Stimulated activated naive CD8-positive, alpha-beta T cell treated with anti-CD3 and anti-CD28 coated beads, Interleukin-15, amount 100 ng/mL, for 72 hours (primary cell): Measurements from ENCODE around the gene STXBP5.
A peak's percentile ranks its signal among the peaks of the same experiment; 100 is the strongest.

Experiments
- ATAC-seq: fragments of 150-1000 bp; cut with Tn5 transposase; 2 replicates; pipeline ENCODE4 v1.10.0; 2021; ENCODE audit warnings: mild to moderate bottlenecking, moderate library complexity
- DNase-seq, 2 donors: peaks; one replicate each; pipeline ENCODE4 v3.0.0; 2021 to 2022
- H3K27ac Mint-ChIP-seq, 2 donors: one replicate each; pipeline ENCODE4 v1.8.0; 2022; ENCODE audit warnings: mild to moderate bottlenecking in 2 of 2, mixed read lengths in 2 of 2, moderate library complexity in 2 of 2
- H3K27me3 Mint-ChIP-seq: one replicate; pipeline ENCODE4 v1.8.0; 2022; ENCODE audit warnings: mixed read lengths
- H3K4me1 Mint-ChIP-seq: one replicate; pipeline ENCODE4 v1.8.0; 2022; ENCODE audit warnings: mild to moderate bottlenecking, mixed read lengths
- H3K4me3 Mint-ChIP-seq, 2 donors: one replicate each; pipeline ENCODE4 v1.8.0; 2022; ENCODE audit warnings: mild to moderate bottlenecking in 2 of 2, mixed read lengths in 2 of 2, moderate library complexity in 1 of 2
- H3K9me3 Mint-ChIP-seq, 2 donors: one replicate each; pipeline ENCODE4 v1.8.0; 2022; ENCODE audit warnings: mixed read lengths in 2 of 2

STXBP5 gene

DNA sequence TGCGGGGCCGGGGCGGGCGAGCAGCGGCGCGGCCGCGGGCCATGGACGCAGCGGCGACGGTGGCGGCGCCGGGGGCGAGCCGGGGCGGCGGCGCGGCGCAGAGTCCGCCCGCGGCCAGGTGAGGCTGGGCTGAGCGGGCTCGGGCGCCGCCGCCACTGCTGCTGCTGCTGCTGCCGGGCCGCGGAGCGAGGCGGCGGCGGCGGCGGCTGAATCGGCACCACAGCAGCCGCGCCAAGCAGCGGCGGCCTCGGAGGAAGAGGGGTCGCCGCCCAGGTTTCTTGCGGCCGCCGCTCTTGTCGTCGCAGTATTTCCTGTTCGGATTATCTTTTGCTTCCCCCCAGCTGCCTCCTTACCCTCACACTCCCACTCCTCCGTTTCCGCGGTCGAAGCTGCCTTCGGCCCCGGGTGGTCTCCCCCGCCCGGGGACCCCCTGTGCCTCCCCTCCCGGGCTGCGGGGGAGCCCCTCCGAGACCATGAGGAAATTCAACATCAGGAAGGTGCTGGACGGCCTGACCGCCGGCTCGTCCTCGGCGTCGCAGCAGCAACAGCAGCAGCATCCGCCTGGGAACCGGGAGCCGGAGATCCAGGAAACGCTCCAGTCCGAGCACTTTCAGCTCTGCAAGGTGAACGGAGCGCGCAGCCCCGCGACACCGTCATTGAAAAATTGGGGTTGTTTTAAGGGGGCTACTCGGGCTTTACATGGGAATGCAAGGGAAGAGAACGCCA, at the start of gene STXBP5:
Gene STXBP5, plus strand, starts transcription at position 358 of the 726 bp plus-strand sequence. Its CDS starts 116 bp downstream, at position 474.
- peak within 1 kb of the TSS; percentile 99 to 100 for H3K27ac Mint-ChIP-seq
- H3K27me3 Mint-ChIP-seq: no peaks in the 10 kb centered on the region
- ATAC-seq (peak; percentile 38), DNase-seq (peak; percentile 42 to 43)
- H3K4me1 Mint-ChIP-seq: peaks cover 27% of the 10 kb centered on the region
- peak within 1 kb of the TSS; percentile 93 to 97 for H3K4me3 Mint-ChIP-seq
- H3K9me3 Mint-ChIP-seq: no peaks in the 10 kb centered on the region

DNA sequence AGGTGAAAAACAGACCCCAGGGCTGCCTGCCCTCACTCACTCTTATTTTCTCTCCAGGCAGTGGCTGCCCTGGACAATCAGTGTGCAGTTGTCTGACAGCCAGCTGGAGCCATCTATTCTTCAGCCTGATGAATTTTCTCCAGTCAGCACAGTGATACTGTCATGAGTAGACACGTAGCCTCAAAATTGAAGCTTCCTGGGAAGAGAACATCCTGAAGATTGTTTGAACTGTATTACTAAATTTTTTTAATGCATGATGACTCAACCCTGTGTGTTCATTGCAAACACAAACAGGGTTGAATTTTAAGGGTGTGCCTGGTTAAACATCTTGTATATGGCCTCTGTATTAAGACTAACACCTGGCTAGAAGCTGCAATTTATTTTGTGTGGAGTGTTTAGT, 49.8 kb upstream of the STXBP5 start:
- H3K27ac Mint-ChIP-seq: no peak overlapping the region
- no peak for DNase-seq
- H3K4me1 Mint-ChIP-seq: no peaks in the 10 kb centered on the region
- H3K27me3 Mint-ChIP-seq: peaks cover 13% of the 10 kb centered on the region
- no peak overlapping the region for H3K4me3 Mint-ChIP-seq
- no peak for ATAC-seq
- H3K9me3 Mint-ChIP-seq: peaks cover 0 to 11% of the 10 kb centered on the region in 2 donors

DNA sequence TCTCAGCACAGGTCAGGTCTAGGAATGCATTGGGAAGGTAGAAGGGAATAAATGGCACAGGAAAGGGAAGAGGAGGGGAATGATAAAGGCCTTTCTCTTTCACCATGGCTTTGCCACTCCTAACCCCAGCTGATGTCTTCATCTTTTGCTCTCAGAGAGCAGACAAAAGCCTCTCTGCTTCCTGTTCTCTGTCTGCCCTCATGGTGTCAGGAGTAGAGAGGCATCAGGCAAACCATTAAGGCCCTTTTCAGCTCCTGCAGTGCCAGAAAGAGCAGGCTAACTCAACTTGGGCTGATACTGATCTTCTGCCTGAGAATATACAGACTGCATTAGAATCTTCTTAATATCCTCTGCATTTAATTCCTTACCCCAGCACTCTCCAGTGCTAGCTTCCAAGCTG, 48.0 kb upstream of the STXBP5 start:
- peaks cover 13% of the 10 kb centered on the region for H3K27me3 Mint-ChIP-seq
- H3K9me3 Mint-ChIP-seq: peaks cover 0 to 11% of the 10 kb centered on the region in 2 donors
- H3K27ac Mint-ChIP-seq: no peak overlapping the region
- DNase-seq (no peak), ATAC-seq (no peak)
- H3K4me3 Mint-ChIP-seq: no peak overlapping the region
- H3K4me1 Mint-ChIP-seq: no peaks in the 10 kb centered on the region

DNA sequence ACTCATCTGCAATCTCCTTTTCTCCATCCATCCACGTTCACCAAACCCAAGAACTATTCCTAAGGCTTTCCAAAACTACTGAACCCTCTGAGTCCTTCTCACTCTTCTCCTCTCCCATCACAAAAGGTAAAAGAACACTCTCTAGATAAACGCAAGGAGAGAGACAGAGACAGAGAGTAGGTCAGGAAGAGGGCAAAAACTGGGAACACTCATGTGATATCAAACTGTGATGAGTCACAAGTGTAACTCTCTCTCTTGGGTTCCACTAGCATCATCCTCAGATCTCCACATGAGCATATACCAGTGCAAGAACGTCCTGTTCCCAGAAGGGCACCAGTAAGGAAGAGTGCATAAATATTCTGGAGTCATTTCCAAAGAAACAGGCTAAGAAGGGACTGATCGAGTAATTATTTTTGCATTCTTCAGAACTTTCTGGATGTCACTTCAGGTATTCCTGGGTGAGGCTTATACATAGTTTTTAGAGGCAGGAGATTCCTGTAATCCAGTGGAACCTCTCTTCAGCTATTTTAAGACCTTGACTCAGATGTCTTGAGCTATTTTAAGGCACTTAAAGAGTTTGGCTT, 47.3 kb upstream of the STXBP5 start:
- DNase-seq: no peak
- H3K4me1 Mint-ChIP-seq: no peaks in the 10 kb centered on the region
- peaks cover 13% of the 10 kb centered on the region for H3K27me3 Mint-ChIP-seq
- peaks cover 0 to 11% of the 10 kb centered on the region in 2 donors for H3K9me3 Mint-ChIP-seq
- H3K4me3 Mint-ChIP-seq: no peak overlapping the region
- H3K27ac Mint-ChIP-seq: no peak overlapping the region
- no peak for ATAC-seq

DNA sequence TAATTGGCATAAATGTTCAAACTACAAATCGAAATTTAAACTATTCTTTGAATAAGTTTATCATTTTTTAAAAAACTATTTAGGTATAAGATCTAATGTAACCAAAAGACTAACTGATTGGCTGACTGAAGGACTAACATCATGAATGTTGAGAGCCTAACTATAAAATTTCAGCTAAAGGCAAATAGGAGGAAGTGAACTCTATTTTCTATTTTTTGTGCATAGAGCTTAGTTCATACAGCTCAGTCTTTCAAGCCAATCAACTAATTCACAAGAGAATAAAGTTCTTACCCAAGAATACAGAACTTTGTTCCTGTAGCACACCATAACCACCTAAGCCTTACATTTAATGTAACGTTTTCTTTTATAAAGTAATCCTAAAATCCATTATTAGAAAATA, 46.3 kb upstream of the STXBP5 start:
- no peak overlapping the region for H3K4me3 Mint-ChIP-seq
- no peaks in the 10 kb centered on the region for H3K4me1 Mint-ChIP-seq
- DNase-seq (no peak), ATAC-seq (no peak)
- no peak overlapping the region for H3K27ac Mint-ChIP-seq
- H3K9me3 Mint-ChIP-seq: peaks cover 0 to 3% of the 10 kb centered on the region in 2 donors
- H3K27me3 Mint-ChIP-seq: peaks cover 12% of the 10 kb centered on the region

DNA sequence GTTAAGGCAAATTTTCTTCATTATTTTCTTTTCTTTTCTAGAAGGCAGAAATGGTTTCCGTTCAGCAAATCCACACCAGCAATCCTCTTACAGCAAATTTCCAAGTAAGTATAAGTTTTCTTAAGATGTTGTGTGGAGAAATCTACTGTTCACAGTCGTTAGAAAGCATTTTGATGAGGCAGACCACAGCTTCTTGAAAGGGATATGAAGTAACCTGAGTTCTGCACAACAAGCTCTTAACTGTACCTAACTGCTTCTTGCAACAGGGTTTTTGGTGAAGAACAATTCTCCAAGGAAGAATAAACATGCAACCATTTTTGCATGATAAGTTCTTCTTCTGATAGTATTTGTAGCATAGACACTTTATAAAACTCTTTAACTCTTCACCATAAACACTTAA, 45.3 kb upstream of the STXBP5 start:
- no peaks in the 10 kb centered on the region for H3K4me1 Mint-ChIP-seq
- no peaks in the 10 kb centered on the region for H3K9me3 Mint-ChIP-seq
- H3K4me3 Mint-ChIP-seq: no peak overlapping the region

DNA sequence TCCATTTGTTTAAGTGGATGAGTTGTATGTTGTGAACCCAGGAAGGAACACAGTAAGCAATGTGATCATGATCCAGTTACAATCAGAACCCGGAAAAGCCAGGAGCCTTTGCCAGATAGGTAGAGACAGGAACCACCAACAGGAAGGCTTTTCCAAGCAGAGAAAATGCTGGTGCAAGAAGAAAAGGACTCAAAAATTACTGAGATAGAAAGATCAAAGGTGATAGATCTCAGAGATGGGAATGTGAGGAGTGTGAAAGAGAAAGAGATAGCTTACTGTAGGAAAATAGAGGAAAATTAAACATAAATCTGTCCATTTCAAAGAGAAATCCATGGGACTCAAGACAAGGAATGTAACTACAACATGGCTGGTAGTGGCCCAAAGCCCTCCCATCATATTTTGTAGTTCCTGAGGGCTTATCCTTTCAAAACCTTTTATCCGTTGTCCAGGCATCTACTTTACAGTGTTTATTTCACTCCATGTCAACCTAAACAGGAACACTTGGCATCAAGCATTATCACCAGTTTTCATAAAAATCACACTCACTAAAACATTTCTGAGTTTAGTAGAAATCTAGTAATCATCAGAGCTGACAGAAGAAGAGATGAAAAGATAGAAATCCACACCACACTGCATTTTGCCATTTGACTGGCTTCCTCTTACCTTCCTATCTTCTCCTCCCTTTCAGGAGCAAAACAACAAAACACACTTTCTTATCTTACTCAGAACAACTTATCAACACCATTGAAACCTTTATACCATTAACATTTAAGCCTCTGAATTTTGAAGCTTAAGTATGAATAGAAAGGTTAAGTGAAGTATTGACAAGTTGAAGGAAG, 44.5 kb upstream of the STXBP5 start:
- H3K4me3 Mint-ChIP-seq: no peak overlapping the region
- DNase-seq (no peak), ATAC-seq (no peak)
- H3K4me1 Mint-ChIP-seq: no peaks in the 10 kb centered on the region
- peaks cover 5% of the 10 kb centered on the region for H3K27me3 Mint-ChIP-seq
- no peak overlapping the region for H3K27ac Mint-ChIP-seq
- H3K9me3 Mint-ChIP-seq: no peaks in the 10 kb centered on the region

More for the DNA sequence above, 45.3 kb upstream of the STXBP5 start:
- H3K27ac Mint-ChIP-seq: no peak overlapping the region
- no peak for ATAC-seq
- peaks cover 5% of the 10 kb centered on the region for H3K27me3 Mint-ChIP-seq
- DNase-seq: no peak

DNA sequence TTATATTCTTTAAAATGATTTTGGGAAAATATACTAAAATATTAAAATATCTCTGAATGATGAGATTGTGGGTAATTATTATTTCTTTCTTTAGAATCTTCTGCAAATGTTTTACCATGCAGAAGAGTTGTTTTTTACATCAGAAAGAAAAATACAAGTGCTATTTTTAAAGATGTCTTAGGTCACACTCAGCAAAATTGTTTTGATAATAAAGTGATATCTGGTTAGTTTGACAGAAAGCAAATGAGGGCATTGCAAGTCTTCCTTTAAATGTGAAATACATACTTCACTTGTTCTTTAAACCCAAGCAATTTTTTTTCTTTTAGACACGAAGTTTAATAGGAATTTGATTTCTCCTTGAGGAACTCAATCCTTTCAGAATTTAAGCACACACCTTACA, 43.6 kb upstream of the STXBP5 start:
- Mint-ChIP-seq H3K4me1 (no peaks in the 10 kb centered on the region), H3K27me3 (peaks cover 5% of the 10 kb centered on the region), H3K4me3 (no peak overlapping the region), H3K9me3 (no peaks in the 10 kb centered on the region), H3K27ac (no peak overlapping the region)
- ATAC-seq: no peak
- DNase-seq: no peak

DNA sequence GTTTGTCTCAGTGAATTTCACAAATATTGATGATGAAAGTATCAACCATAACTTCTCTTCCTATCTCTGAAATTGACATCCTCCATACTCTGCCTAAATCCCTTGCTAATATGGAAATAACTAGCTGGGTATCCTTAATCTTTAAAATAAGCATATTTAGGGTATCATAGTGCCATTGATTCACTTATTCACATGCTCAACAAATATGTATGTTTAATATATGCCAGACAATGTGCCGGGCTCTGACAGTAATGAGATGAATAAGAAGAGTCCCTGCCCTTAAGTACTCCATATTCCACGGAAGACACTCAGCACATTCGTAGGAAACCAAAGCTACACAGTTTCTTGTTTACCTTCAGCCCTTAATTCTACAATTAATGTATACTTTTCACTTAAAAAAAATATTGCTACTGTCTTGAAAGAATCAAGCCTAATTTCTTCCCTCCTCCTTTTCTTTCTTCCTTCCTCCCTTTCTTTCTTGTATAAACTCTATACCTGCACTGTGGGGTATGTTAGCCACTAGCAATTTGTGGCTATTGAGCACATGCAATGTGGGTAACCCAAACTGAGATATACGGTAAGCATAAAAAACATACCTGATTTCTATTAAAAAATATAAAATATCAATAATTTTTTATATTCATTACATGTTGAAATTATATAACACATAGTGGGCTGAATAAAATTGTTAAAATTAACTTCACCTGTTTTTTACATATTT, 42.8 kb upstream of the STXBP5 start:
- ATAC-seq: no peak
- no peaks in the 10 kb centered on the region for H3K9me3 Mint-ChIP-seq
- peaks cover 2% of the 10 kb centered on the region for H3K4me1 Mint-ChIP-seq
- no peaks in the 10 kb centered on the region for H3K27me3 Mint-ChIP-seq
- no peak overlapping the region for H3K4me3 Mint-ChIP-seq
- no peak for DNase-seq
- no peak overlapping the region for H3K27ac Mint-ChIP-seq

DNA sequence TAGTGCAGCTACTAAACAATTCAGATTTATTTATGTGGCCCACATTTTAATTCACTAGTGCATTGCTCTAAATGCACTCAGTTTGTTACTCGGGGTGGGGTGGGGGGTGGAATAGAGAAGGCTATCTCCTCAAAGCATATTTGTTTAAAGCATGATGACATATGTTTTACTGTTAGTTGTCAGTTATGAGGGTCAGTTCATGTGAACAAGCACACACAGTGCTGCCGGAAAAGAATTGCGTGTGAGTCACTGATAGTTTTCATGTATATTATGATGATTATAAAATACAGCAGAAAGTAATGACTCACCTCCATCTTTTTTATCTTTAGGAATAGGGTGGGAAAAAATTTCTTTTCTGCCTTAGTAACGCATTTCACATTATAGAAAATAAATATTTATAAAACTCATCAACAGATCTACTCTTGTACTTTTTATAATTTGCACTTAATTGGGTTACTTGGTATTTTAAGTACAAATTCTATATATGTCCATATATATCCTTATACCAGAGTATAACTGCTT, 42.2 kb upstream of the STXBP5 start:
- Mint-ChIP-seq H3K27me3 (no peaks in the 10 kb centered on the region), H3K4me3 (no peak overlapping the region), H3K4me1 (peaks cover 7% of the 10 kb centered on the region), H3K27ac (no peak overlapping the region), H3K9me3 (no peaks in the 10 kb centered on the region)
- DNase-seq: no peak
- no peak for ATAC-seq

DNA sequence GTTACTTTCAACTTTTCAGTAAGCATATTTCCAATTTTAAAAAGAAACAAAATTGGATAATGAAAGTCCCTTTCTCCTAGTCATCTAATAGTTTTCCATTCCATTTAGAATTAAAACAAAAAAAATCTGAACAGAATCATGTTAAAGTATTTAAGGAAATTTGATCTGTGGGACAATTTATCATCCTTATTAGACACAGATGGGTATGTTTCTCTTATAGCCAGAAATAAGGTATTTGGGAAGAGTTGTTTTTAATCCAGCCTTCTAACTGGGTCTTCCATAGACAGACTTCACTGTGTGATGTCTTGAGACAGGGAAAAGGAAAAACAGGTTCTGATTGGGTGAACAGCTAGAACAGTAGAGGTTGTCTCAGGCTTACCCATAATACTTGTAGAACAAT, 39.5 kb upstream of the STXBP5 start:
- Mint-ChIP-seq H3K27ac (no peak overlapping the region), H3K9me3 (no peaks in the 10 kb centered on the region), H3K27me3 (no peaks in the 10 kb centered on the region), H3K4me1 (peaks cover 7% of the 10 kb centered on the region), H3K4me3 (no peak overlapping the region)
- DNase-seq (no peak), ATAC-seq (no peak)

DNA sequence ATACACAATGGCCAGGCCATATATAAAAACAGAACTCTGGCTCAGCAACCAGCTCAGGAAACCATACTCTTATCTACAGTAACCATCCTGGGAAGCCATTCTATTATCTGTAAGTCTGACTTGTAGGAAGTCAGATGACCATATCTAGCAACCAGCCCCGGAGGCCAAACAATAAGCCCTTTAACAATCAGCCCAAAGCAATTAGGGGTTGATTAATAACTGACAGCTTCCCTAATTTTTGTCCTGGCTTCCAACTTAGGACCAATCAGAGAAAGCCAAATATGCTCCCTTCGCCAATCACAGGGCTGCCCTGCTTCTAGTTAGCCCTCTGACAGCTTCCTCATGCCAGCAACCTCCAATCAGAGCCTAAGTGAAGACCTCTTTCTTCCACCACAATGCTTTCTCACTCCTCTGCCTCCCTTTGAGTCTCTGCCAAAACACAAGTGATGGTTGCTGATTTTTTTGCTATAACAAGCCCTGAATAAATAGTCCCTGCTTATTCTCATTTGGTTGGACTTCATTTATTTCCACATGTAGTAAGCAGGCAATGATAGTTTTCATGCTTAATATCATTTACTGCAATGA, 37.8 kb upstream of the STXBP5 start:
- Mint-ChIP-seq H3K4me3 (no peak overlapping the region), H3K27me3 (no peaks in the 10 kb centered on the region), H3K9me3 (no peaks in the 10 kb centered on the region), H3K4me1 (peaks cover 7% of the 10 kb centered on the region), H3K27ac (no peak overlapping the region)
- ATAC-seq (no peak), DNase-seq (no peak)

DNA sequence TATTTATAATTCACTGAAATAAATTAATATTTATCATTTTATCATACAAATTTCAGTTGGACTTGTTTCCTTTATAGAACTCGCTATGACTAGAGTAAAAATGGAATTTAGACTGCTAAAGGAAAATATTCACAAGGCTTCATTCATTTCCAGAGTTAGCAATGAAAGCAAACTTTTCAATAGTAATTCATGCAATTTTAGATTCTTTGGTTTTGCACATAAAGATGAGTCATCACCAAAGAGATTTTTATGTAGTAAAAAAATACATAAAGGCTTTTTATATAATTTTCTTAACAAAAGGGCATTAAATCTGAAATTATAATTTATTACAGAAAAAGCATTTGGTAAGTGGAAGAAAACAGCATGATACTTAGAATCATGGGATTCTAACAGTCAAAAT, 37.2 kb upstream of the STXBP5 start:
- H3K27me3 Mint-ChIP-seq: no peaks in the 10 kb centered on the region
- H3K4me3 Mint-ChIP-seq: no peak overlapping the region
- peaks cover 7% of the 10 kb centered on the region for H3K4me1 Mint-ChIP-seq
- no peaks in the 10 kb centered on the region for H3K9me3 Mint-ChIP-seq
- ATAC-seq (no peak), DNase-seq (no peak)
- no peak overlapping the region for H3K27ac Mint-ChIP-seq

DNA sequence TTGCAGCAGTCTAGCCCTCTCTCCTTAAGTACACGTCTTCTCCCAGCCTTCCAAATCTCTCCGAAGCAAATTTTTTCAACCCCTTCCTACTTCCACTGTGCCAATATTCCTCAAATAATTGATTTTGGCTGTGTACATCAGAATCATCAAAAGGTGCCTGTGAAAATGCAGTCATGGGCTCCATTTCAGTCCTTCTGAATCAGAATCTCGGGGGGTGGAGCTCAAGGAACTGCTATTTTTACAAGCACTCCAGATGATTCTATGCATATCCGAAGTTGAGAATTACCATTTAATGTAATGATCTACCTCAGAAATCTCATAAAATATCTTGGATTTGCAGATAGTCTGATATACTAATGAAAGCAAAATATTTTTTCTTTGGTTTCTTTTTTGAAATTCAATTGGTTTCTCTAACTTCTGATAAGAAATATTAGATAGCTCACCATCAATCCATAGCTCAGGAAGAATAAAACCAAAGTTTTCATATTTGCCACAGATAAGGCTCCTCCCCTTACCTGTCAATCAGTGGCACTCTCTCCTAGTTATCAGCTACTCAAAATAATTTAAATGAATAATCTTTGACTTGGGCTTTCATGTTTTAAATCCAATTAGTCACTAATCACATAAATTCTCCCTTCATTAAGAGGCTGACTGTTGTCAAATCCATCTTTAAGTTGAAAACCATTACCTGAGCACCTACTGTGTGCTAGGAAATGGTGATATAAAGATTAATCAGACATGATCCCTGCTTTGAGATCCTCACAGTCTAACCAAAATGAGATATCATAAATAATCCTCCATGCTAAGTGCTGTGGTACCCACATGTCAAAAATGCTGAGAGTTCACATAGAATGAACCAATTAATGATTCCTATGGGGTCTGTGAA, 36.4 kb upstream of the STXBP5 start:
- Mint-ChIP-seq H3K27me3 (no peaks in the 10 kb centered on the region), H3K9me3 (no peaks in the 10 kb centered on the region), H3K27ac (peak overlapping the region in 1 of 2 donors; percentile 4), H3K4me3 (no peak overlapping the region), H3K4me1 (peaks cover 7% of the 10 kb centered on the region)
- DNase-seq (no peak), ATAC-seq (no peak)
